CD4-positive, alpha-beta T cell (primary cell): ENCODE data around the gene ABHD16B. TPM values are rescaled to one million over a fixed set of nuclear protein-coding genes. Genes with fewer than 3 reads are reported as not detected.
"Not testable (repeated sequence)": the region's sequence is repeated elsewhere in the genome, so short reads cannot be mapped to it uniquely, and the experiment has no call there.

Experiments
- ATAC-seq: fragments of 200-7000 bp; cut with Tn5 transposase; one replicate; pipeline ENCODE4 v1.10.0; 2022; ENCODE audit warnings: mild to moderate bottlenecking; ENCODE audit not compliant: poor library complexity
- CTCF ChIA-PET: fragments of 350-600 bp; sonication (Branson Sonifier 250); formaldehyde crosslinking; loops from one replicate; lab custom pipeline; 2021; ENCODE audit warnings: antibody characterized with exemption, inconsistent platforms; lab: Charles Lee
- POLR2A ChIA-PET: fragments of 350-600 bp; sonication (Branson Sonifier 250); formaldehyde crosslinking; loops from one replicate; lab custom pipeline; 2021; ENCODE audit warnings: antibody characterized with exemption, inconsistent platforms; lab: Charles Lee
- DNase-seq, 14 experiments: peaks; one replicate each; pipeline ENCODE4 v3.0.0-alpha.2; 2013 to 2020; ENCODE audit warnings: mixed read lengths in 2 of 14
- H3K27ac ChIP-seq, 2 donors: one replicate each; pipeline versions ENCODE4 v1.5.1 to v1.7.0; 2013; ENCODE audit warnings: low read length in 2 of 2, low read depth in 1 of 2, mild to moderate bottlenecking in 1 of 2
- H3K27me3 ChIP-seq, 2 experiments: 1 replicate in 1 of 2; 2 replicates in 1 of 2; pipeline versions ENCODE4 v1.6.1 to v1.7.0; 2013; ENCODE audit warnings: low read length in 2 of 2, control low read depth in 1 of 2, mild to moderate bottlenecking in 1 of 2, moderate library complexity in 1 of 2; ENCODE audit not compliant: insufficient read depth in 2 of 2, control insufficient read depth in 1 of 2
- H3K36me3 ChIP-seq: one replicate; pipeline ENCODE4 v1.6.1; 2013; ENCODE audit warnings: low read length, control low read depth; ENCODE audit not compliant: insufficient read depth
- H3K4me1 ChIP-seq: one replicate; pipeline ENCODE4 v1.6.1; 2013; ENCODE audit warnings: low read length, control low read depth; ENCODE audit not compliant: insufficient read depth
- H3K4me3 ChIP-seq: one replicate; pipeline ENCODE4 v1.5.1; 2013; ENCODE audit warnings: mild to moderate bottlenecking, low read length, moderate library complexity
- H3K9me3 ChIP-seq, 2 experiments: 1 replicate in 1 of 2; 2 replicates in 1 of 2; pipeline versions ENCODE4 v1.6.1 to v1.7.0; 2013; ENCODE audit warnings: low read length in 2 of 2, mild to moderate bottlenecking in 2 of 2, control low read depth in 1 of 2, moderate library complexity in 1 of 2; ENCODE audit not compliant: control insufficient read depth in 1 of 2, insufficient read depth in 1 of 2
- H3K27ac Mint-ChIP-seq: one replicate; pipeline ENCODE4 v1.8.0; 2020; ENCODE audit warnings: mixed read lengths
- H3K27me3 Mint-ChIP-seq: one replicate; pipeline ENCODE4 v1.8.0; 2021; ENCODE audit warnings: mixed read lengths
- H3K36me3 Mint-ChIP-seq: one replicate; pipeline ENCODE4 v1.8.0; 2021; ENCODE audit warnings: low read depth, mixed read lengths
- H3K4me1 Mint-ChIP-seq: one replicate; pipeline ENCODE4 v1.8.0; 2021; ENCODE audit warnings: low read depth, mixed read lengths
- H3K4me3 Mint-ChIP-seq: one replicate; pipeline ENCODE4 v1.8.0; 2020; ENCODE audit warnings: mild to moderate bottlenecking, mixed read lengths
- H3K9me3 Mint-ChIP-seq: one replicate; pipeline ENCODE4 v1.8.0; 2020; ENCODE audit warnings: mixed read lengths
- CTCF ChIP-seq: fragments of 200-600 bp; IDR thresholded peaks from one replicate; pipeline ENCODE4 v1.8.0; 2022; ENCODE audit warnings: antibody characterized with exemption, mild to moderate bottlenecking
- intact Hi-C, 2 experiments: fragments of 100-400 bp; cut with DNase I in 1 of 2; cut with micrococcal nuclease in 1 of 2; formaldehyde crosslinking; loops; one replicate each; pipeline versions ENCODE4 v1.15.1 to v1.9.0; 2023 to 2025; cut with DNase I, micrococcal nuclease
- total RNA-seq, 174 experiments: library from RNA in 2 of 174; stranded (reverse) in 2 of 174; gene quantifications; one replicate each; pipeline ENCODE4 v1.2.3 and lab custom pipeline; 2021 to 2026

The ABHD16B gene
- total RNA-seq, 2 experiments from 2014 or later = not detected

DNA sequence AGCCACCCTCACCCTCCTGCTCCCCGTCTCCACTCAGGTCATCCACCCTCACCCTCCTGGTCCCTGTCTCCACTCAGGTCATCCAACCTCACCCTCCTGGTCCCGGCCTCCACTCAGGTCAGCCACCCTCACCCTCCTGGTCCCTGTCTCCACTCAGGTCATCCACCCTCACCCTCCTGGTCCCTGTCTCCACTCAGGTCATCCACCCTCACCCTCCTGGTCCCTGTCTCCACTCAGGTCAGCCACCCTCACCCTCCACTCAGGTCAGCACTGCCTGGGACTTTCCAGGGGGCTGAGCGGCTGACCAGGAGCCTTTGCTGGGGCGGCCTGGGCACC lies 7.6 kb upstream of the ABHD16B start:
- H3K4me3 Mint-ChIP-seq, H3K36me3 Mint-ChIP-seq, intact Hi-C loops: not testable (repeated sequence)

GRCh38 chr20:63854069-63854765 lies 7.1 kb upstream of the ABHD16B start:
- no peak for ATAC-seq

More for the DNA sequence above, 7.6 kb upstream of the ABHD16B start:
- H3K9me3 ChIP-seq, H3K27ac Mint-ChIP-seq, POLR2A ChIA-PET, H3K27me3 ChIP-seq, H3K36me3 ChIP-seq, CTCF ChIA-PET, H3K9me3 Mint-ChIP-seq, H3K27ac ChIP-seq, DNase-seq, ATAC-seq, H3K4me3 ChIP-seq: not testable (repeated sequence)
- peaks cover 16% of the 10 kb centered on the region for H3K27me3 Mint-ChIP-seq
- peaks cover 18% of the 10 kb centered on the region for H3K4me1 Mint-ChIP-seq
- peaks cover 32% of the 10 kb centered on the region for H3K4me1 ChIP-seq

GRCh38 chr20:63854766-63855362 lies 6.4 kb upstream of the ABHD16B start:
- H3K4me3 Mint-ChIP-seq = no peak overlapping the region
- peaks cover 0 to 4% of the 10 kb centered on the region in 2 experiments for H3K27me3 ChIP-seq
- TF ChIP-seq CTCF = no peak
- no peaks in the 10 kb centered on the region for H3K9me3 ChIP-seq
- no peak for ATAC-seq
- H3K36me3 ChIP-seq = no peaks in the 10 kb centered on the region
- intact Hi-C loops = no loop called here
- no peaks in the 10 kb centered on the region for H3K36me3 Mint-ChIP-seq
- DNase-seq = no peak
- no peak overlapping the region for H3K4me3 ChIP-seq
- ChIA-PET POLR2A (interaction anchor here (1.7 kb wide), 1 partner anchor 10 kb away, joined by 8 read pairs; the partner anchor contains the start of gene TPD52L2), CTCF (no interaction called here)
- no peaks in the 10 kb centered on the region for H3K9me3 Mint-ChIP-seq
- H3K27ac Mint-ChIP-seq = no peak overlapping the region
- H3K4me1 ChIP-seq = peaks cover 38% of the 10 kb centered on the region
- peaks cover 16% of the 10 kb centered on the region for H3K27me3 Mint-ChIP-seq
- H3K4me1 Mint-ChIP-seq = peaks cover 23% of the 10 kb centered on the region
- no peak overlapping the region for H3K27ac ChIP-seq

More at GRCh38 chr20:63854069-63854765, 7.1 kb upstream of the ABHD16B start:
- Mint-ChIP-seq H3K4me3 (no peak overlapping the region), H3K27me3 (peaks cover 16% of the 10 kb centered on the region), H3K27ac (no peak overlapping the region), H3K36me3 (no peaks in the 10 kb centered on the region), H3K4me1 (peaks cover 23% of the 10 kb centered on the region), H3K9me3 (no peaks in the 10 kb centered on the region)
- Histone ChIP-seq H3K36me3 (no peaks in the 10 kb centered on the region), H3K4me1 (peaks cover 37% of the 10 kb centered on the region), H3K4me3 (no peak overlapping the region), H3K9me3 (no peaks in the 10 kb centered on the region), H3K27ac (no peak overlapping the region), H3K27me3 (peaks cover 0 to 4% of the 10 kb centered on the region in 2 experiments)
- peak in 1 of 14 experiments; percentile 33 for DNase-seq
- POLR2A ChIA-PET = interaction anchor here (1.7 kb wide), 1 partner anchor 10 kb away, joined by 8 read pairs; the partner anchor contains the start of gene TPD52L2
- no peak for TF ChIP-seq CTCF
- CTCF ChIA-PET = no interaction called here
- intact Hi-C loops = no loop called here
